ENCODE data around the gene ITGB5. TPM values are rescaled to one million over a fixed set of nuclear protein-coding genes. Genes with fewer than 3 reads are reported as not detected.

ITGB5 gene
- total RNA-seq, 4 donors from 2014 or later: 114 to 217 (median 193) TPM

DNA sequence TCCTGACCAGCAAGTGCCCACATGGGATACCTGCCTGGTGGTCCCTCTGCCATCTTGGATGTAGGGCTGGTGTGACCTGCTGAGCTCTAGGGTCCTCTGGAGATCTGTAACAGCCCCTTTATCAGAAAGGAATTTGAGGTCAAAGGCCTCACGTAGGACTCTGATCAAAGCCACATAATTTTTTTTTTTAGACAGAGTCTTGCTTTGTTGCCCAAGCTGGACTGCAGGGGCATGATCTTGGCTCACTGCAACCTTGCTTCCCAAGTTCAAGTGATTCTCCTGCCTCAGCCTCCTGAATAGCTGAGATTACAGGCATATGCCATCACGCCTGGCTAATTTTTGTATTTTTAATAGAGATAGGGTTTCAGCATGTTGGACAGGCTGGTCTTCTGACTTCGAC lies 9.5 kb downstream of the ITGB5 start:
- no peak for TF ChIP-seq EP300 (IDR thresholded peaks at IDR 0.05)
- TF ChIP-seq, protein P1, sequence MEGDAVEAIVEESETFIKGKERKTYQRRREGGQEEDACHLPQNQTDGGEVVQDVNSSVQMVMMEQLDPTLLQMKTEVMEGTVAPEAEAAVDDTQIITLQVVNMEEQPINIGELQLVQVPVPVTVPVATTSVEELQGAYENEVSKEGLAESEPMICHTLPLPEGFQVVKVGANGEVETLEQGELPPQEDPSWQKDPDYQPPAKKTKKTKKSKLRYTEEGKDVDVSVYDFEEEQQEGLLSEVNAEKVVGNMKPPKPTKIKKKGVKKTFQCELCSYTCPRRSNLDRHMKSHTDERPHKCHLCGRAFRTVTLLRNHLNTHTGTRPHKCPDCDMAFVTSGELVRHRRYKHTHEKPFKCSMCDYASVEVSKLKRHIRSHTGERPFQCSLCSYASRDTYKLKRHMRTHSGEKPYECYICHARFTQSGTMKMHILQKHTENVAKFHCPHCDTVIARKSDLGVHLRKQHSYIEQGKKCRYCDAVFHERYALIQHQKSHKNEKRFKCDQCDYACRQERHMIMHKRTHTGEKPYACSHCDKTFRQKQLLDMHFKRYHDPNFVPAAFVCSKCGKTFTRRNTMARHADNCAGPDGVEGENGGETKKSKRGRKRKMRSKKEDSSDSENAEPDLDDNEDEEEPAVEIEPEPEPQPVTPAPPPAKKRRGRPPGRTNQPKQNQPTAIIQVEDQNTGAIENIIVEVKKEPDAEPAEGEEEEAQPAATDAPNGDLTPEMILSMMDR (IDR thresholded peaks at IDR 0.05): no peak
- TF ChIP-seq POLR2A (IDR thresholded peaks at IDR 0.05): no peak
- 80 to 85% methylated on average over 3 of the region's 3 CpGs for WGBS, 2 donors
- Histone ChIP-seq H3K4me3 (no peak overlapping the region), H3K4me1 (peaks cover 0 to 51% (median 17%) of the 10 kb centered on the region in 4 donors), H3K9me3 (no peaks in the 10 kb centered on the region), H3K27ac (peak overlapping the region in 2 of 4 donors; percentile 45 to 80), H3K36me3 (no peaks in the 10 kb centered on the region), H3K27me3 (no peaks in the 10 kb centered on the region)
- DNase-seq (ENCODE audit: low spot score in 2 of 2): no peak

DNA sequence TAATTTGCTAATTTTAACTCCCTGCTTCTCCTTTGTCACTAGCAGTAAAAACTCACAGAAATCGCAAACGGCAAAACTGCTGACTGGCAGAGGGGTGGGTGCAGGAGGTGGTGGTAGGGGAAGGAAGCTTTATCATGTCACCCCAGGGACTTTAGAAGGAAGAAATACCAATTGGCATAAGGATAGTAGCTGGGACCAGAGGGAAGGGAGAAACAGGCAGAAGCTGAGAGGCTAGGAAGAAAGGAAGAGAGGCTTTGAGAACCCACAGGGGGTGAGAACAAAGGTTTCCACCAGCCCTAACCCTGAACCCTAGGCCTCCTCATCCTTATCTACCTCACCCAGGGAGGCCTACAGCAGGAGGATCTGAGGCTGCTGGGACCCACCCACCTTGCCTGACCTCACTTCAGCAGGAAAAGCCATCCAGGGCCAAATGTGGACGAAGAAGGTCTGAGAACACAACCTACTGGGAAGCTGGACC lies 10.7 kb downstream of the ITGB5 start:
- no peaks in the 10 kb centered on the region for H3K9me3 ChIP-seq
- H3K4me1 ChIP-seq: peaks cover 0 to 47% (median 17%) of the 10 kb centered on the region in 4 donors
- no peaks in the 10 kb centered on the region for H3K27me3 ChIP-seq
- no peak for DNase-seq (ENCODE audit: low spot score in 2 of 2)
- H3K27ac ChIP-seq: peak overlapping the region in 2 of 4 donors; percentile 3 to 58
- H3K36me3 ChIP-seq: peaks cover 0 to 11% (median 0%) of the 10 kb centered on the region in 3 donors
- H3K4me3 ChIP-seq: no peak overlapping the region
- TF ChIP-seq EP300 (IDR thresholded peaks at IDR 0.05) (peak in 1 of 2 donors; percentile 68), POLR2A (IDR thresholded peaks at IDR 0.05) (no peak)
- TF ChIP-seq, protein P1 (IDR thresholded peaks at IDR 0.05): no peak
- WGBS, 2 donors: 47 to 49% methylated on average over 3 of the region's 3 CpGs

DNA sequence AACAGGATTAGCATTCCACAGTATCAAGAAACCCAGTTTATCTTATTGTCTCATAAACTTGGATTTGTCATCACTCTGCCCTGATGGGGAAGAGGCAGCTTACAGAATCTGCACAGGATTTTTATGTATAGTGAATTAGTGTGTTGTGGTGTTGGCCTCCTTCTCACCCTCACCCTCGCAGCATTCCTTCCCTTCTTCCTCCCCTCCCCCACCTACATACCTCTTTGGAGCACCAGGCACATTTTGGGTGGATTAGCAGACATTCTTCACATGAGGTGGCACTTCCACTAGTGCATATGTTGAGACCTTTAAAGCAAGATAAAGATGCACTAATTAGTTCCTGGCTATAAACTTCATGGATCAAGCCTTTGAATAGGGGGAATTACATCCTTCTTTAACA lies 13.9 kb downstream of the ITGB5 start:
- H3K27ac ChIP-seq: no peak overlapping the region
- H3K36me3 ChIP-seq: peaks cover 0 to 34% (median 0%) of the 10 kb centered on the region in 3 donors
- no peaks in the 10 kb centered on the region for H3K27me3 ChIP-seq
- no peak for TF ChIP-seq POLR2A (IDR thresholded peaks at IDR 0.05)
- TF ChIP-seq, protein P1 (IDR thresholded peaks at IDR 0.05): no peak
- no peak for TF ChIP-seq EP300 (IDR thresholded peaks at IDR 0.05)
- no peak overlapping the region for H3K4me3 ChIP-seq
- H3K9me3 ChIP-seq: no peaks in the 10 kb centered on the region
- H3K4me1 ChIP-seq: peaks cover 0 to 24% (median 7%) of the 10 kb centered on the region in 4 donors
- 52 to 55% methylated on average over 1 of the region's 1 CpG for WGBS, 2 donors
- no peak for DNase-seq (ENCODE audit: low spot score in 2 of 2)

DNA sequence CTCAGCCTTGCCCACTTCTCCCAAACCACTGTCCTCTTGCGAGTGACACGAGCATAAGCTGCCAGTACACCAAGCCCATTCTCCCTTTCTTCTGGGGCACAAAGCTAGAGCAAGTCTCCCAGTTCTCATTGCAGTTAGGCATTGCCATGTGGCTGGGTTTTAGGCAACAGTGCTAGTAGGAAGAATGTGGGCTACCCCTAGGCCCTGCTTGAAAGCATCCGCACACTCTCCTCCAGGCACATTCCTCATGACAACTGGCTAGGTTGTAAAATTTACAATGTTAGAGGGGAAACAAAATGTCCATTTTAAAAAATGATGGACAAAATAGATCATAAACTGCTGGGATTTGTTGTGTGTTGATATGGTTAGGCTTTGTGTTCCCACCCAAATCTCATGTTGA lies 19.7 kb downstream of the ITGB5 start:
- Histone ChIP-seq H3K27ac (no peak overlapping the region), H3K36me3 (peaks cover 0 to 39% (median 0%) of the 10 kb centered on the region in 3 donors), H3K27me3 (no peaks in the 10 kb centered on the region), H3K4me3 (no peak overlapping the region), H3K9me3 (no peaks in the 10 kb centered on the region), H3K4me1 (no peaks in the 10 kb centered on the region)
- TF ChIP-seq POLR2A (IDR thresholded peaks at IDR 0.05) (no peak), EP300 (IDR thresholded peaks at IDR 0.05) (no peak)
- TF ChIP-seq, protein P1 (IDR thresholded peaks at IDR 0.05): no peak
- no peak for DNase-seq (ENCODE audit: low spot score in 2 of 2)
- WGBS, 2 donors: 92 to 99% methylated on average over 3 of the region's 3 CpGs

DNA sequence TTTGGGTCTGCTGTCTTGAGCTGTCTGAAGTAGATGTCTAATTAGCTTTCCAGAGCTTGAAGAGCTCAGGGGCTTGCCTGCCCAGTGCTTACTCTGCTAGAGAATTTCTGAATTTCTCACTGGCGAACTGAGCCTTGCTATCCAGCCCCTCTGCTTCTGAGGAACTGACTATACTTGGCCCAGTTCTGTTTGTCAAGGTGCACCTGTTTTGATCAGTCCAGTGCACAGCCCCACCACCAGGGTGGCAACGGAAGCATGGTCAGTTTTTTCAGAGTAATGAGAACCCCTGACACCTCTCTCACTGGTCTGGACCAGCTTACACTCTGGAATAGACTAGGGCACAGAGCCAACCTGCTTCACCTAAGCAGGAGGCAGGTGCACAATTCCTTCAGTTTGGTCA lies 25.2 kb downstream of the ITGB5 start:
- no peak for DNase-seq (ENCODE audit: low spot score in 2 of 2)
- Histone ChIP-seq H3K27ac (peak overlapping the region in 1 of 4 donors; percentile 26), H3K4me1 (peaks cover 0 to 25% (median 0%) of the 10 kb centered on the region in 4 donors), H3K4me3 (no peak overlapping the region), H3K27me3 (no peaks in the 10 kb centered on the region), H3K9me3 (no peaks in the 10 kb centered on the region), H3K36me3 (no peaks in the 10 kb centered on the region)
- WGBS, 2 donors: 45 to 58% methylated on average over 2 of the region's 2 CpGs
- no peak for TF ChIP-seq EP300 (IDR thresholded peaks at IDR 0.05)
- TF ChIP-seq, protein P1 (IDR thresholded peaks at IDR 0.05): no peak
- TF ChIP-seq POLR2A (IDR thresholded peaks at IDR 0.05): no peak
